NCI-H226 (cell line): Measurements from ENCODE around the gene UNC5A.
A peak's percentile ranks its signal among the peaks of the same experiment; 100 is the strongest.

Experiments used
- DNase-seq: peaks from one replicate; pipeline ENCODE4 v3.0.0-alpha.2; 2015

UNC5A gene

GRCh38 chr5:176781638-176782570 is 28.5 kb upstream of the UNC5A start:
- no peak for DNase-seq

- peak; percentile 91 for DNase-seq
Measured at GRCh38 chr5:176784218-176785165, 25.9 kb upstream of the UNC5A start.

GRCh38 chr5:176785184-176786145 is 24.9 kb upstream of the UNC5A start:
- DNase-seq, result no peak

- no peak for DNase-seq
Measured at GRCh38 chr5:176787676-176788075, 22.7 kb upstream of the UNC5A start.

- no peak for DNase-seq
Measured at GRCh38 chr5:176788091-176788490, 22.3 kb upstream of the UNC5A start.

GRCh38 chr5:176788941-176789872 is 21.2 kb upstream of the UNC5A start:
- no peak for DNase-seq

- no peak for DNase-seq
Measured at GRCh38 chr5:176789873-176790615, 20.3 kb upstream of the UNC5A start.

GRCh38 chr5:176790941-176791340 is 19.4 kb upstream of the UNC5A start:
- no peak for DNase-seq

- DNase-seq, result no peak
Measured at GRCh38 chr5:176792655-176793342, 17.6 kb upstream of the UNC5A start.

- DNase-seq, result no peak
Measured at GRCh38 chr5:176793343-176793699, 17.0 kb upstream of the UNC5A start.

GRCh38 chr5:176793736-176794135 is 16.6 kb upstream of the UNC5A start:
- no peak for DNase-seq

GRCh38 chr5:176794509-176794908 is 15.8 kb upstream of the UNC5A start:
- no peak for DNase-seq

GRCh38 chr5:176796411-176796810 is 13.9 kb upstream of the UNC5A start:
- DNase-seq, result peak; percentile 47

- no peak for DNase-seq
Measured at GRCh38 chr5:176796970-176797369, 13.4 kb upstream of the UNC5A start.

- DNase-seq, result no peak
Measured at GRCh38 chr5:176797456-176798050, 12.8 kb upstream of the UNC5A start.

GRCh38 chr5:176798086-176798876 is 12.1 kb upstream of the UNC5A start:
- DNase-seq, result no peak

GRCh38 chr5:176798949-176799348 is 11.4 kb upstream of the UNC5A start:
- DNase-seq, result no peak

GRCh38 chr5:176799488-176799887 is 10.9 kb upstream of the UNC5A start:
- no peak for DNase-seq

- DNase-seq, result no peak
Measured at GRCh38 chr5:176800024-176800423, 10.3 kb upstream of the UNC5A start.
